ENCODE measurements around the gene RNF222. TPM values are rescaled to one million over a fixed set of nuclear protein-coding genes. Genes with fewer than 3 reads are reported as not detected.
"Not testable (repeated sequence)": the region's sequence is repeated elsewhere in the genome, so short reads cannot be mapped to it uniquely, and the experiment has no call there.

RNF222 gene
- total RNA-seq, 2 experiments from 2014 or later: not detected

- Mint-ChIP-seq H3K27me3 (peaks cover 5% of the 10 kb centered on the region), H3K9me3 (ENCODE audit: low read depth) (no peaks in the 10 kb centered on the region), H3K4me3 (no peak overlapping the region), H3K36me3 (ENCODE audit: low read depth) (no peaks in the 10 kb centered on the region), H3K27ac (no peak overlapping the region), H3K4me1 (peaks cover 16% of the 10 kb centered on the region)
- intact Hi-C loops (cut with DNase I, micrococcal nuclease): loop anchor here in 1 of 2 experiments (10.0 kb wide), 1 partner anchor 581 kb away; no protein-coding TSS in a partner anchor
- POLR2A ChIA-PET: no interaction called here
- ATAC-seq: no peak
- DNase-seq: no peak
- CTCF ChIA-PET: interaction anchor here (0.6 kb wide), 2 partner anchors 96 to 278 kb away, joined by 3 read pairs; no protein-coding TSS in a partner anchor
Measured at GRCh38 chr17:8413328-8413727, 15.7 kb upstream of the RNF222 start.

GRCh38 chr17:8412089-8412488, 14.5 kb upstream of the RNF222 start:
- intact Hi-C loops (cut with DNase I, micrococcal nuclease): loop anchor here in 1 of 2 experiments (10.0 kb wide), 1 partner anchor 583 kb away; no protein-coding TSS in a partner anchor
- POLR2A ChIA-PET: no interaction called here
- H3K4me3 Mint-ChIP-seq: no peak overlapping the region

GRCh38 chr17:8410883-8411238, 13.2 kb upstream of the RNF222 start:
- no peaks in the 10 kb centered on the region for H3K9me3 Mint-ChIP-seq (ENCODE audit: low read depth)
- ChIA-PET CTCF (interaction anchor here (0.6 to 2.2 kb wide), 21 partner anchors 10 to 461 kb away, joined by 3 to 21 read pairs (median 5); no protein-coding TSS in a partner anchor), POLR2A (interaction anchor here (1.0 kb wide), 1 partner anchor 25 kb away, joined by 6 read pairs; the partner anchor contains the start of gene NDEL1)
- H3K27ac Mint-ChIP-seq: no peak overlapping the region
- peaks cover 16% of the 10 kb centered on the region for H3K4me1 Mint-ChIP-seq
- ATAC-seq (no peak), DNase-seq (no peak)
- no peak overlapping the region for H3K4me3 Mint-ChIP-seq
- no peaks in the 10 kb centered on the region for H3K36me3 Mint-ChIP-seq (ENCODE audit: low read depth)
- intact Hi-C loops (cut with DNase I, micrococcal nuclease): loop anchor here (1.0 to 10.0 kb wide), 3 partner anchors 335 to 584 kb away; no protein-coding TSS in a partner anchor
- peaks cover 5% of the 10 kb centered on the region for H3K27me3 Mint-ChIP-seq

More at GRCh38 chr17:8412089-8412488, 14.5 kb upstream of the RNF222 start:
- H3K9me3 Mint-ChIP-seq (ENCODE audit: low read depth): no peaks in the 10 kb centered on the region
- CTCF ChIA-PET: interaction anchor here (1.2 kb wide), 1 partner anchor 25 kb away, joined by 3 read pairs; no protein-coding TSS in a partner anchor
- H3K27me3 Mint-ChIP-seq: peaks cover 5% of the 10 kb centered on the region
- H3K36me3 Mint-ChIP-seq (ENCODE audit: low read depth): no peaks in the 10 kb centered on the region
- no peak overlapping the region for H3K27ac Mint-ChIP-seq
- no peak for ATAC-seq
- peaks cover 16% of the 10 kb centered on the region for H3K4me1 Mint-ChIP-seq
- DNase-seq: no peak

GRCh38 chr17:8409966-8410882, 12.6 kb upstream of the RNF222 start:
- Mint-ChIP-seq H3K4me1 (peaks cover 16% of the 10 kb centered on the region), H3K27ac (no peak overlapping the region), H3K36me3 (ENCODE audit: low read depth) (no peaks in the 10 kb centered on the region), H3K4me3 (no peak overlapping the region), H3K9me3 (ENCODE audit: low read depth) (no peaks in the 10 kb centered on the region), H3K27me3 (peaks cover 5% of the 10 kb centered on the region)
- ATAC-seq: peak; percentile 81
- peak; percentile 90 for DNase-seq
- CTCF ChIA-PET: interaction anchor here (0.6 to 2.2 kb wide), 39 partner anchors 10 to 587 kb away, joined by 3 to 21 read pairs (median 4); partner anchors contain the start of genes KRABD2 and RNF222
- intact Hi-C loops (cut with DNase I, micrococcal nuclease): loop anchor here (1.0 to 10.0 kb wide), 3 partner anchors 336 to 585 kb away; no protein-coding TSS in a partner anchor
- POLR2A ChIA-PET: interaction anchor here (0.6 to 1.0 kb wide), 3 partner anchors 25 to 88 kb away, joined by 3 to 6 read pairs (median 5); partner anchors contain the start of gene NDEL1

- H3K4me1 Mint-ChIP-seq: peaks cover 13% of the 10 kb centered on the region
- CTCF ChIA-PET: interaction anchor here (0.7 to 1.3 kb wide), 3 partner anchors 12 to 1028 kb away, joined by 3 to 4 read pairs (median 4); no protein-coding TSS in a partner anchor
- POLR2A ChIA-PET: interaction anchor here (0.6 kb wide), 1 partner anchor 28 kb away, joined by 7 read pairs; no protein-coding TSS in a partner anchor
- no peak overlapping the region for H3K27ac Mint-ChIP-seq
- no peaks in the 10 kb centered on the region for H3K9me3 Mint-ChIP-seq (ENCODE audit: low read depth)
- no peaks in the 10 kb centered on the region for H3K36me3 Mint-ChIP-seq (ENCODE audit: low read depth)
- no peak for ATAC-seq
- no peak overlapping the region for H3K4me3 Mint-ChIP-seq
- DNase-seq: no peak
- H3K27me3 Mint-ChIP-seq: peaks cover 5% of the 10 kb centered on the region
- intact Hi-C loops (cut with DNase I, micrococcal nuclease): no loop called here
Measured at GRCh38 chr17:8408371-8408770, 10.7 kb upstream of the RNF222 start.

GRCh38 chr17:8406174-8406573, 8.5 kb upstream of the RNF222 start:
- no peak overlapping the region for H3K27ac Mint-ChIP-seq
- DNase-seq: no peak
- no peaks in the 10 kb centered on the region for H3K9me3 Mint-ChIP-seq (ENCODE audit: low read depth)
- intact Hi-C loops (cut with DNase I, micrococcal nuclease): no loop called here
- H3K4me3 Mint-ChIP-seq: no peak overlapping the region
- no peak for ATAC-seq
- CTCF ChIA-PET: interaction anchor here (0.7 kb wide), 1 partner anchor 9 kb away, joined by 5 read pairs; the partner anchor contains the start of gene RNF222
- POLR2A ChIA-PET: no interaction called here
- peaks cover 6% of the 10 kb centered on the region for H3K27me3 Mint-ChIP-seq
- no peaks in the 10 kb centered on the region for H3K36me3 Mint-ChIP-seq (ENCODE audit: low read depth)
- H3K4me1 Mint-ChIP-seq: peaks cover 8% of the 10 kb centered on the region

GRCh38 chr17:8405499-8406016, 7.9 kb upstream of the RNF222 start:
- Mint-ChIP-seq H3K27me3 (peaks cover 10% of the 10 kb centered on the region), H3K4me3 (no peak overlapping the region), H3K4me1 (peaks cover 7% of the 10 kb centered on the region), H3K27ac (no peak overlapping the region), H3K9me3 (ENCODE audit: low read depth) (no peaks in the 10 kb centered on the region), H3K36me3 (ENCODE audit: low read depth) (no peaks in the 10 kb centered on the region)
- POLR2A ChIA-PET: no interaction called here
- no peak for DNase-seq
- no peak for ATAC-seq
- intact Hi-C loops (cut with DNase I, micrococcal nuclease): no loop called here
- CTCF ChIA-PET: interaction anchor here (0.7 kb wide), 2 partner anchors 8 to 85 kb away, joined by 3 to 5 read pairs; partner anchors contain the start of gene RNF222

- Mint-ChIP-seq H3K27me3 (peaks cover 13% of the 10 kb centered on the region), H3K4me3 (no peak overlapping the region), H3K9me3 (ENCODE audit: low read depth) (no peaks in the 10 kb centered on the region), H3K27ac (no peak overlapping the region), H3K4me1 (no peaks in the 10 kb centered on the region), H3K36me3 (ENCODE audit: low read depth) (no peaks in the 10 kb centered on the region)
- CTCF ChIA-PET: no interaction called here
- ATAC-seq: no peak
- POLR2A ChIA-PET: no interaction called here
- intact Hi-C loops (cut with DNase I, micrococcal nuclease): no loop called here
- DNase-seq: no peak
Measured at GRCh38 chr17:8402921-8403536, 5.4 kb upstream of the RNF222 start.

GRCh38 chr17:8401107-8401506, 3.5 kb upstream of the RNF222 start:
- intact Hi-C loops (cut with DNase I, micrococcal nuclease): no loop called here
- Mint-ChIP-seq H3K27ac (no peak overlapping the region), H3K4me1 (no peaks in the 10 kb centered on the region), H3K4me3 (no peak overlapping the region), H3K27me3 (peaks cover 16% of the 10 kb centered on the region), H3K36me3 (ENCODE audit: low read depth) (no peaks in the 10 kb centered on the region), H3K9me3 (ENCODE audit: low read depth) (no peaks in the 10 kb centered on the region)
- no peak for DNase-seq
- ATAC-seq: no peak
- CTCF ChIA-PET: no interaction called here
- POLR2A ChIA-PET: no interaction called here

GRCh38 chr17:8398980-8399379, 1.4 kb upstream of the RNF222 start:
- POLR2A ChIA-PET: no interaction called here
- H3K4me1 Mint-ChIP-seq: peaks cover 2% of the 10 kb centered on the region
- CTCF ChIA-PET: no interaction called here
- DNase-seq: no peak
- H3K4me3 Mint-ChIP-seq: no peak overlapping the region
- peaks cover 18% of the 10 kb centered on the region for H3K27me3 Mint-ChIP-seq
- intact Hi-C loops (cut with DNase I, micrococcal nuclease): no loop called here
- no peak for ATAC-seq
- H3K36me3 Mint-ChIP-seq (ENCODE audit: low read depth): no peaks in the 10 kb centered on the region
- H3K9me3 Mint-ChIP-seq (ENCODE audit: low read depth): no peaks in the 10 kb centered on the region
- no peak overlapping the region for H3K27ac Mint-ChIP-seq

GRCh38 chr17:8394497-8394896, 3.1 kb downstream of the RNF222 start:
- H3K27ac Mint-ChIP-seq; H3K27me3 Mint-ChIP-seq; POLR2A ChIA-PET; H3K4me3 Mint-ChIP-seq; H3K36me3 Mint-ChIP-seq (ENCODE audit: low read depth); intact Hi-C loops (cut with DNase I, micrococcal nuclease); H3K4me1 Mint-ChIP-seq; DNase-seq; H3K9me3 Mint-ChIP-seq (ENCODE audit: low read depth); ATAC-seq: not testable (repeated sequence)
- CTCF ChIA-PET: interaction anchor here (0.6 to 3.0 kb wide), 4 partner anchors 11 to 327 kb away, joined by 3 to 11 read pairs (median 6); no protein-coding TSS in a partner anchor
